ENCODE measurements around the gene ATP9B. TPM values are rescaled to one million over a fixed set of nuclear protein-coding genes. Genes with fewer than 3 reads are reported as not detected.

The ATP9B gene
- polyA plus RNA-seq, 3 donors: 7.2 to 20.3 (median 14.0) TPM

- Histone ChIP-seq H3K4me3 (replicated peaks in 1 of 3; ENCODE audit: low read depth in 2 of 3, low read length in 3 of 3) (no peak overlapping the region), H3K27me3 (ENCODE audit: control insufficient read depth in 2 of 2, insufficient read depth in 2 of 2, low read length in 2 of 2) (no peaks in the 10 kb centered on the region), H3K4me1 (ENCODE audit: control insufficient read depth in 1 of 2, insufficient read depth in 2 of 2, low read length in 2 of 2) (peaks cover 8 to 9% of the 10 kb centered on the region in 2 donors), H3K4me2 (replicated peaks; ENCODE audit: extremely low read depth, low read length, poor library complexity, severe bottlenecking) (peak overlapping the region; percentile 15), H3K36me3 (replicated peaks in 1 of 2; ENCODE audit: control insufficient read depth in 1 of 2, insufficient read depth in 2 of 2, low read length in 2 of 2) (peaks cover 8 to 10% of the 10 kb centered on the region in 2 donors), H3K79me2 (ENCODE audit: insufficient read depth, low read length) (no peaks in the 10 kb centered on the region), H3K9ac (ENCODE audit: insufficient read depth, low read length, poor library complexity, severe bottlenecking) (no peak overlapping the region), H2AFZ (ENCODE audit: insufficient read depth, low read depth, low read length, poor library complexity, severe bottlenecking) (no peak overlapping the region), H3K9me3 (replicated peaks in 1 of 2; ENCODE audit: control insufficient read depth in 1 of 2, insufficient read depth in 1 of 2, low read length in 2 of 2) (no peaks in the 10 kb centered on the region), H4K20me1 (ENCODE audit: insufficient read depth, low read length) (no peaks in the 10 kb centered on the region), H3K27ac (ENCODE audit: low read depth in 1 of 2, low read length in 2 of 2) (peak overlapping the region in 1 of 2 donors; percentile 40)
- H3K4me3 Mint-ChIP-seq: peak overlapping the region; percentile 40 to 48
- no peak for TF ChIP-seq CTCF (IDR thresholded peaks at IDR 0.05)
- peaks cover 18 to 43% of the 10 kb centered on the region in 2 donors for H3K36me3 Mint-ChIP-seq
- peaks cover 0 to 5% (median 1%) of the 10 kb centered on the region in 7 donors for H3K9me3 Mint-ChIP-seq
- peaks cover 0 to 2% (median 0%) of the 10 kb centered on the region in 3 donors for H3K27me3 Mint-ChIP-seq (ENCODE audit: low read depth in 3 of 3)
- peak overlapping the region in 4 of 7 donors; percentile 1 to 58 (median 30) for H3K27ac Mint-ChIP-seq
- H3K4me1 Mint-ChIP-seq: peaks cover 9% of the 10 kb centered on the region
- intact Hi-C loops (cut with micrococcal nuclease): no loop called here
- 40% methylated on average over 6 of the region's 10 CpGs for WGBS (ENCODE audit: insufficient coverage)
- DNase-seq: peak in 2 of 3 donors; percentile 20 to 21
Measured at GRCh38 chr18:79218605-79219190, 149.5 kb downstream of the ATP9B start.

GRCh38 chr18:79221136-79221535, 151.9 kb downstream of the ATP9B start:
- Mint-ChIP-seq H3K4me3 (no peak overlapping the region), H3K27me3 (ENCODE audit: low read depth in 3 of 3) (peaks cover 0 to 2% (median 0%) of the 10 kb centered on the region in 3 donors), H3K9me3 (peaks cover 0 to 5% (median 1%) of the 10 kb centered on the region in 7 donors), H3K4me1 (peaks cover 9% of the 10 kb centered on the region), H3K27ac (no peak overlapping the region), H3K36me3 (peaks cover 21 to 46% of the 10 kb centered on the region in 2 donors)
- peaks cover 8 to 13% of the 10 kb centered on the region in 2 donors for H3K36me3 ChIP-seq (replicated peaks in 1 of 2; ENCODE audit: control insufficient read depth in 1 of 2, insufficient read depth in 2 of 2, low read length in 2 of 2)
- no peak overlapping the region for H2AFZ ChIP-seq (ENCODE audit: insufficient read depth, low read depth, low read length, poor library complexity, severe bottlenecking)
- no peaks in the 10 kb centered on the region for H3K79me2 ChIP-seq (ENCODE audit: insufficient read depth, low read length)
- peaks cover 8 to 9% of the 10 kb centered on the region in 2 donors for H3K4me1 ChIP-seq (ENCODE audit: control insufficient read depth in 1 of 2, insufficient read depth in 2 of 2, low read length in 2 of 2)
- no peak overlapping the region for H3K9ac ChIP-seq (ENCODE audit: insufficient read depth, low read length, poor library complexity, severe bottlenecking)
- no peaks in the 10 kb centered on the region for H3K27me3 ChIP-seq (ENCODE audit: control insufficient read depth in 2 of 2, insufficient read depth in 2 of 2, low read length in 2 of 2)
- DNase-seq: no peak
- no peak overlapping the region for H3K4me2 ChIP-seq (replicated peaks; ENCODE audit: extremely low read depth, low read length, poor library complexity, severe bottlenecking)
- H3K9me3 ChIP-seq (replicated peaks in 1 of 2; ENCODE audit: control insufficient read depth in 1 of 2, insufficient read depth in 1 of 2, low read length in 2 of 2): no peaks in the 10 kb centered on the region
- H4K20me1 ChIP-seq (ENCODE audit: insufficient read depth, low read length): no peaks in the 10 kb centered on the region
- intact Hi-C loops (cut with micrococcal nuclease): no loop called here
- TF ChIP-seq CTCF (IDR thresholded peaks at IDR 0.05): no peak
- H3K27ac ChIP-seq (ENCODE audit: low read depth in 1 of 2, low read length in 2 of 2): no peak overlapping the region
- H3K4me3 ChIP-seq (replicated peaks in 1 of 3; ENCODE audit: low read depth in 2 of 3, low read length in 3 of 3): no peak overlapping the region
- WGBS (ENCODE audit: insufficient coverage): 91% methylated on average over 5 of the region's 5 CpGs

Data from CD14-positive monocyte (primary cell).